Measurements from ENCODE around the gene EPS8.

The EPS8 gene

GRCh38 chr12:15789220-15790171, at the start of gene EPS8:
TSS of gene EPS8 (minus strand) at chr12:15789388. CDS start at chr12:15682951, 106,437 bp downstream.
- peak; percentile 92 for DNase-seq

GRCh38 chr12:15837141-15837790, 48.1 kb upstream of the EPS8 start:
- no peak for DNase-seq

- DNase-seq, result no peak
Observed at GRCh38 chr12:15834575-15834974, 45.4 kb upstream of the EPS8 start.

- DNase-seq, result no peak
Observed at GRCh38 chr12:15831315-15831978, 42.3 kb upstream of the EPS8 start.

- DNase-seq, result no peak
Observed at GRCh38 chr12:15830538-15830937, 41.4 kb upstream of the EPS8 start.

GRCh38 chr12:15829949-15830348, 40.8 kb upstream of the EPS8 start:
- peak; percentile 49 for DNase-seq

DNA sequence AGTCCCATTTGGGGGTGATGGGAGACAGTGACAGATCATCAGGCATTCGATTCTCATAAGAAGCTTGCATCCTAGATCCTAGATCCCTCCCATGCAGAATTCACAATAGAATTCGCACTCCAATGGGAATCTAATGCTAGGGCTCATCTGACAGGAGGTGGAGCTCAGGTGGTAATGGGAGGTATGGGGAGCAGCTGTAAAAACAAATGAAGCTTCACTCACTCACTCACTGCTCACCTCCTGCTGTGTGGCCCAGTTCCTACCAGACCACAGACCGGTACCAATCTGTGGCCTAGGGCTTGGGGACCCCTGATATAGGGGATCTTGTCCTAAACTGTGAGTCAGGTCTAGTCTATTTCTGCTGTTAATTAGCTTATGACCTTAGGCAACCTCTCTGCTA, 40.1 kb upstream of the EPS8 start:
- DNase-seq, result no peak

GRCh38 chr12:15827136-15827535, 37.9 kb upstream of the EPS8 start:
- DNase-seq, result no peak

GRCh38 chr12:15824516-15824915, 35.3 kb upstream of the EPS8 start:
- DNase-seq, result no peak

GRCh38 chr12:15823360-15824128, 34.4 kb upstream of the EPS8 start:
- DNase-seq, result no peak

DNA sequence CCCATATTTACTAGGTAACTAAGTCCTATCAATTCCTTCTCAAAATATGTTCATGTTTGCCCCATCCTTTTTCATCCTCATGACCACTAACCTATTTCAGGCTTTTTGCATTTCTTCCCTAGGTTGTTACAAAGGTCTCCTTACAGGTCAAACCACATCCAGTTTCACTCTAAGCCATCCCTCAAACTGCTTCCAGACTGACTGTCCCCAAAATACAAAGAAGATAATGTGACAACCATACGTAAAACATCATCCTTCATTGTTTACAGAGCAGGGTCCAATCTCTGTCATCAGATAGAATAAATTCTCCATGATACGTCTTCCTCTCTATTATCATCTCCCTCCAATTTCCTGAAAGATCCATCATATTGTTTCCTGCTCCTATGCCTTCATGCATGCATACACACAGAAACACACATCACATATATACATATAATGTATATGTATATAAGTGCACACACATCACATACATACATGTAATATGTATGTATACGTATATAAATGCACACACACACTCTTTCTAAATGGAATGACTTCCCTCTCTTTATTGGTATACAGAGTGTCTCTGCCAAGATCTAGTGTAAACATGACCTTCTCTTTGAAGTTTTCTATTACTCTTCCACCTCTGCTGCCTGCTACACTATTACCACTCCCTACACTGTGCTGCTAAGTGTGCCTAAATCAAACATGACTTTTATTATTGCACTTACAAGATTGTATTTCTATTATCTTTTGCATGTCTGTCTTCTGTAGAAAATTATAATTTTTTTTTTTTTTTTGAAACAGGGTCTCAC, 30.7 kb upstream of the EPS8 start:
- DNase-seq, result no peak

DNA sequence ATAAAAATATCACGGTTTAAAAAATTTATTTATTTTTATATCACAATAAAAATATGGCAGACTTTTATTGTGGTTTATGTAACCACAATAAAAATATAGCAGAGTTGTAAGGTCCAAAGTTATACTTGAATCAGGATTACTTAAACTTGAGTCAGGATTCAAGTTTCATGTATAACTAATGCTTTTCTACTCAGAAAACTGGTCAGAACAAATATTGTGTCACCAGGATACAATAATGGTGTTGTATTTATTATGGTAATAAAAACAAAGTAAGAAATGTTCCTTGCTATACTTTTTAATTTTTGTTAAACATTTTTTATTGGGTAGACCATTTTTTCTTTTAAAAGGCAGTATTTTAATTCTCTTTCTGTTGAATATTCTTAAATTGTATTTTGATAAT, 29.2 kb upstream of the EPS8 start:
- no peak for DNase-seq

GRCh38 chr12:15815730-15816129, 26.5 kb upstream of the EPS8 start:
- no peak for DNase-seq

DNA sequence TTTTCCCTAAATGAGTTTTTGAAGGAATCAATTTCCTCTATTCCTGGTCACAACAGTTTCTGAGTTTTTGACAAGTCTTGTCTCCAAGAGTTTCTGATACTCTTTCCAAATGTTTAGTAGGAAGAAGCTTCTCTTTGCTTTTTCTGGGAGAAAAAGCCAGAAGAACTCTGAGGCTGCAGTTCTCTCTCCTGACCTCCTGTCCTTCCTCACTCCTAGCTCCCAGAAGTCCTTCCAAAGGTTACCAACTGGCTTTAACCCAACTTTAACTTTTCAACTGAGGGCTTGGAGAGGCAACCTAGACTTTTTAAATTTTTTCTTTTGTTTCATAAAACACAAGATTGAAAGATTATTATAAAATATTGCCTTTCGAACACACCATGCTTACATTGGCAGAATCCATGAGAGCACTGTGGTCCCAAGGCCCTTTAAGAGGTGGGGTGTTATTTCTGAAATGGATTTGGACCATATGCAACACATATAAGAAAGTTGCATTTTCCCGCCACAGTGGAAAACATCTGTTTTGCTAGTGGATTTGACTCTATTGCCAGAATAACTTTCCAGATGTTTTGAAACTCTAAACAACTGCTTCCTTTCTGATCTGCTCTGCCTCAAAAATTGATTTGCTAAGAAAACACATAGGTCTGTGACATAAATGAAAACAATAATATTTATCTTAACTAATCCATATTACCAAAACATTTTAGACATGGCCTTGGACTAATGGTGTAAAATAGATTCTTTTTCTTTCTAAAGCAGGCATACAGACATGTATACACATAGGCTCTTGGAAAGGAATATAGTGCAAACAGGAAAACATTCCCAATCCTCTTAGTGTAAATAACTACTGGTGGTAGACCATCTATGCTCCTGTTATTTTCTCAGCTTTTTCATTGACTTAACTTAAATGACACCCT, 22.3 kb upstream of the EPS8 start:
- DNase-seq, result no peak

- no peak for DNase-seq
Observed at GRCh38 chr12:15808652-15809051, 19.5 kb upstream of the EPS8 start.

GRCh38 chr12:15808250-15808649, 19.1 kb upstream of the EPS8 start:
- DNase-seq, result no peak

- DNase-seq, result no peak
Observed at GRCh38 chr12:15806826-15807225, 17.6 kb upstream of the EPS8 start.

GRCh38 chr12:15801770-15802744, 12.9 kb upstream of the EPS8 start:
- no peak for DNase-seq

- DNase-seq, result no peak
Observed at GRCh38 chr12:15800278-15800677, 11.1 kb upstream of the EPS8 start.

DNA sequence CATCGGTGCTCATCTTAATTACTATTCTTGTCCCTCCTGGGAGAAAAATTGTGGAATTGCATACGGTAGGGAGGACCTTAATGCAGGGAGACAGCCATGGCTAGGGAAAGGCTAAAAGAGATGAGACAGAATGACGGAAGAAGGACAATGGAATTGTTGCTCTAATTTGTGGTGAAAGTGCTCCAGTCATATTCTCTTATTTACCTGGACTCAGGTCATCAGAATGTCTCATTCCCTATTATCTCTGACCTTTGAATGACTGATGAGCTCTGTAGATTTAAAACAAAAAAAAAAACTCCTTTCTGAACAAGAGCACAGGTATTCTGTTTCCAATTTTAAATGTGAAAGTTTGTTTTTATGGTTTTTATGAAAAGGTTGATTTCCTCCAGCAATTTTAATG, 8.6 kb upstream of the EPS8 start:
- DNase-seq, result no peak
